ENCODE measurements around the gene GNB1. TPM values are rescaled to one million over a fixed set of nuclear protein-coding genes. Genes with fewer than 3 reads are reported as not detected.

Gene GNB1
- total and polyA plus RNA-seq, 9 of the 15 experiments (the other 6 are each of a cell fraction or from before 2014, with no cell fraction given), result 34.3 to 388 (median 114) TPM

- TF ChIP-seq PTTG1 (tag; IDR thresholded peaks at IDR 0.05; ENCODE audit: low read depth) (no peak), THRA (IDR thresholded peaks at IDR 0.05) (no peak), ATF7 (IDR thresholded peaks at IDR 0.05) (peak; percentile 85), ZFP36 (IDR thresholded peaks at IDR 0.05; ENCODE audit: low read depth, low read length, partially characterized antibody) (peak; percentile 17), MYBL2 (IDR thresholded peaks at IDR 0.05; ENCODE audit: low read depth) (no peak), MYBL2 (CRISPR knock-in tag; IDR thresholded peaks at IDR 0.05; ENCODE audit: borderline replicate concordance) (no peak), E2F5 (CRISPR knock-in tag; IDR thresholded peaks at IDR 0.05) (no peak), AFF4 (CRISPR knock-in tag; IDR thresholded peaks at IDR 0.05) (0 out of 2 replicates have a peak, but pooled peaks have one; percentile 7), L3MBTL2 (IDR thresholded peaks at IDR 0.05) (peak; percentile 85), TAF7 (tag; IDR thresholded peaks at IDR 0.05) (no peak), TEAD1 (CRISPR knock-in tag; IDR thresholded peaks at IDR 0.05) (0 out of 4 replicates have a peak, but pooled peaks of 1 of the 2 experiments have one; percentile 64), ETS1 (conservative IDR thresholded peaks at IDR 0.05; ENCODE audit: control insufficient read depth, low read depth, low read length) (no peak; the same call in 1 of the 2 replicates), RBM22 (IDR thresholded peaks at IDR 0.05; ENCODE audit: low read depth, low read length, poor library complexity, severe bottlenecking) (no peak), NCOA4 (IDR thresholded peaks at IDR 0.05; ENCODE audit: partially characterized antibody) (no peak), RNF2 (IDR thresholded peaks at IDR 0.05) (no peak), ELF2 (CRISPR knock-in tag; IDR thresholded peaks at IDR 0.05) (no peak), HDAC1 (IDR thresholded peaks at IDR 0.05) (peak in 1 of 2 experiments; percentile 44; a peak in 1 of 4 replicates), ZBTB17 (CRISPR knock-in tag; IDR thresholded peaks at IDR 0.05) (no peak), ZNF347 (CRISPR knock-in tag; IDR thresholded peaks at IDR 0.05; ENCODE audit: low read depth) (no peak)
Measured at GRCh38 chr1:1919304-1920056, 28.6 kb upstream of the GNB1 start (continued).
